IMR-90 (cell line): ENCODE data around the gene NDUFS5. TPM values are rescaled to one million over a fixed set of nuclear protein-coding genes. Genes with fewer than 3 reads are reported as not detected.

Source experiments
- ATAC-seq: fragments of 200-7000 bp; cut with Tn5 transposase; 2 replicates; pipeline ENCODE4 v1.9.1; 2020; ENCODE audit warnings: low read depth, mild to moderate bottlenecking, moderate library complexity
- BruUV-seq: library from RNA; stranded (reverse); fragments of 400-500 nt; replicated peaks from 2 replicates; lab custom pipeline; 2021; lab: Mats Ljungman, UMichigan
- CTCF ChIA-PET: fragments of 300-600 bp; formaldehyde crosslinking; extraction: SDS; loops from one replicate; lab custom pipeline; 2021; ENCODE audit warnings: antibody characterized with exemption; lab: Yijun Ruan, JAX
- POLR2A ChIA-PET: fragments of 300-600 bp; sonication (Branson Sonifier 250); formaldehyde crosslinking; loops from one replicate; lab custom pipeline; 2022; ENCODE audit warnings: antibody characterized with exemption; ENCODE audit not compliant: unreplicated experiment; lab: Charles Lee
- DNase-seq: peaks from one replicate; pipeline ENCODE4 v3.0.0; 2013
- H2AFZ ChIP-seq: replicated peaks from 2 replicates; pipeline ENCODE3; 2013; ENCODE audit warnings: low read length, mild to moderate bottlenecking; ENCODE audit not compliant: poor library complexity
- H2AK5ac ChIP-seq: 2 replicates; pipeline ENCODE4 v1.6.1; 2013; ENCODE audit warnings: low read depth, low read length, inconsistent platforms
- H2AK9ac ChIP-seq: replicated peaks from 2 replicates; pipeline ENCODE3; 2013; ENCODE audit warnings: mild to moderate bottlenecking, low read depth, low read length, moderate library complexity; ENCODE audit not compliant: poor library complexity
- H2BK120ac ChIP-seq: 2 replicates; pipeline ENCODE4 v1.6.1; 2013; ENCODE audit warnings: low read depth, low read length, inconsistent platforms
- H2BK15ac ChIP-seq: 3 replicates; pipeline ENCODE4 v1.6.1; 2013; ENCODE audit warnings: low read depth, low read length, inconsistent platforms
- H2BK20ac ChIP-seq: 2 replicates; pipeline ENCODE4 v1.6.1; 2013; ENCODE audit warnings: low read depth, mild to moderate bottlenecking, inconsistent platforms, low read length, moderate library complexity
- H2BK5ac ChIP-seq: 2 replicates; pipeline ENCODE4 v1.6.1; 2013; ENCODE audit warnings: mild to moderate bottlenecking, low read depth, low read length, inconsistent platforms; ENCODE audit not compliant: poor library complexity, severe bottlenecking
- H3K14ac ChIP-seq: replicated peaks from 2 replicates; pipeline ENCODE4 v1.6.1; 2013; ENCODE audit warnings: low read depth, low read length, inconsistent platforms
- H3K18ac ChIP-seq: 2 replicates; pipeline ENCODE4 v1.6.1; 2013; ENCODE audit warnings: low read depth, low read length, control low read depth
- H3K23ac ChIP-seq: 2 replicates; pipeline ENCODE4 v1.6.1; 2013; ENCODE audit warnings: low read depth, low read length, inconsistent platforms
- H3K27ac ChIP-seq: 2 replicates; pipeline ENCODE4 v1.5.1; 2013; ENCODE audit warnings: mild to moderate bottlenecking, control low read depth, low read length; ENCODE audit not compliant: insufficient read depth
- H3K27me3 ChIP-seq: 2 replicates; pipeline ENCODE4 v1.6.1; 2013; ENCODE audit warnings: low read length; ENCODE audit not compliant: control insufficient read depth, insufficient read depth
- H3K36me3 ChIP-seq: 2 replicates; pipeline ENCODE4 v1.6.1; 2013; ENCODE audit warnings: low read length, mixed read lengths; ENCODE audit not compliant: control insufficient read depth, insufficient read depth
- H3K4ac ChIP-seq: 2 replicates; pipeline ENCODE4 v1.6.1; 2013; ENCODE audit warnings: low read depth, low read length, inconsistent platforms
- H3K4me1 ChIP-seq: 2 replicates; pipeline ENCODE4 v1.6.1; 2013; ENCODE audit warnings: low read length, mixed read lengths; ENCODE audit not compliant: control insufficient read depth, insufficient read depth
- H3K4me2 ChIP-seq: 2 replicates; pipeline ENCODE4 v1.6.1; 2013; ENCODE audit warnings: low read depth, mild to moderate bottlenecking, control low read depth, low read length, moderate library complexity
- H3K4me3 ChIP-seq: 2 replicates; pipeline ENCODE4 v1.5.1; 2013; ENCODE audit warnings: low read depth, mild to moderate bottlenecking, control low read depth, low read length, moderate library complexity; ENCODE audit not compliant: insufficient read depth
- H3K56ac ChIP-seq: 2 replicates; pipeline ENCODE4 v1.6.1; 2013; ENCODE audit warnings: low read length, inconsistent platforms; ENCODE audit not compliant: insufficient read depth; ENCODE audit errors: extremely low read depth
- H3K79me1 ChIP-seq, 2 experiments: 2 replicates each; pipeline ENCODE4 v1.6.1; 2013; ENCODE audit warnings: low read length in 2 of 2, inconsistent platforms in 1 of 2, low read depth in 1 of 2
- H3K9ac ChIP-seq: 2 replicates; pipeline ENCODE4 v1.6.1; 2013; ENCODE audit warnings: low read depth, low read length, control low read depth
- H3K9me1 ChIP-seq: 2 replicates; pipeline ENCODE4 v1.6.1; 2013; ENCODE audit warnings: low read length, inconsistent platforms; ENCODE audit not compliant: insufficient read depth
- H3K9me3 ChIP-seq: 2 replicates; pipeline ENCODE4 v1.6.1; 2013; ENCODE audit warnings: low read length; ENCODE audit not compliant: control insufficient read depth, insufficient read depth
- H4K20me1 ChIP-seq: 2 replicates; pipeline ENCODE4 v1.6.1; 2013; ENCODE audit warnings: low read length, inconsistent platforms; ENCODE audit not compliant: insufficient read depth
- H4K5ac ChIP-seq: 2 replicates; pipeline ENCODE4 v1.6.1; 2013; ENCODE audit warnings: mild to moderate bottlenecking, low read depth, low read length, control low read depth
- H4K8ac ChIP-seq, 2 experiments: 2 replicates each; pipeline ENCODE4 v1.6.1; 2013; ENCODE audit warnings: low read depth in 2 of 2, low read length in 2 of 2, control low read depth in 1 of 2, inconsistent platforms in 1 of 2
- H4K91ac ChIP-seq: 2 replicates; pipeline ENCODE4 v1.6.1; 2013; ENCODE audit warnings: low read depth, low read length, inconsistent platforms; ENCODE audit not compliant: insufficient read depth
- BHLHE40 ChIP-seq: fragments of 150-350 bp; IDR thresholded peaks from 2 replicates; pipeline ENCODE4 v1.6.1; 2016; ENCODE audit warnings: mild to moderate bottlenecking, low read depth, low read length
- CEBPB ChIP-seq: IDR thresholded peaks from 2 replicates; pipeline ENCODE4 v1.6.1; 2012; ENCODE audit warnings: low read depth, low read length, improper control_type of control experiment
- CHD1 ChIP-seq: IDR thresholded peaks from 2 replicates; pipeline ENCODE4 v1.6.1; 2012; ENCODE audit warnings: low read depth, low read length, improper control_type of control experiment
- CTCF ChIP-seq: conservative IDR thresholded peaks from 2 replicates; pipeline ENCODE4 v1.5.1; 2012; ENCODE audit warnings: mild to moderate bottlenecking, low read depth, low read length, improper control_type of control experiment
- FOS ChIP-seq: fragments of 150-350 bp; IDR thresholded peaks from 2 replicates; pipeline ENCODE4 v1.6.1; 2016; ENCODE audit warnings: low read depth, low read length
- MAFK ChIP-seq: IDR thresholded peaks from 2 replicates; pipeline ENCODE4 v1.6.1; 2012; ENCODE audit warnings: low read depth, low read length, improper control_type of control experiment
- MAZ ChIP-seq: IDR thresholded peaks from 2 replicates; pipeline ENCODE4 v1.6.1; 2012; ENCODE audit warnings: low read depth, mild to moderate bottlenecking, low read length, improper control_type of control experiment, moderate library complexity, borderline replicate concordance
- MXI1 ChIP-seq: IDR thresholded peaks from 2 replicates; pipeline ENCODE4 v1.6.1; 2012; ENCODE audit warnings: low read depth, mild to moderate bottlenecking, low read length, moderate library complexity, borderline replicate concordance
- NFE2L2 ChIP-seq: fragments of 150-350 bp; IDR thresholded peaks from 2 replicates; pipeline ENCODE4 v1.6.1; 2016; ENCODE audit warnings: low read depth, mild to moderate bottlenecking, low read length
- POLR2A ChIP-seq: IDR thresholded peaks from 2 replicates; pipeline ENCODE4 v1.6.1; 2012; ENCODE audit warnings: mild to moderate bottlenecking, low read depth, low read length
- RAD21 ChIP-seq: IDR thresholded peaks from 2 replicates; pipeline ENCODE4 v1.6.1; 2012; ENCODE audit warnings: low read length, improper control_type of control experiment
- RCOR1 ChIP-seq: IDR thresholded peaks from 2 replicates; pipeline ENCODE4 v1.6.1; 2012; ENCODE audit warnings: mild to moderate bottlenecking, low read length, improper control_type of control experiment; ENCODE audit not compliant: insufficient replicate concordance
- RFX5 ChIP-seq: IDR thresholded peaks from 2 replicates; pipeline ENCODE4 v1.8.0; 2012; ENCODE audit warnings: low read depth, mild to moderate bottlenecking, low read length, moderate library complexity
- SMC3 ChIP-seq: fragments of 150-350 bp; IDR thresholded peaks from 2 replicates; pipeline ENCODE4 v1.6.1; 2016; ENCODE audit warnings: low read depth, mild to moderate bottlenecking, antibody characterized with exemption, low read length, moderate library complexity
- USF2 ChIP-seq: fragments of 150-350 bp; IDR thresholded peaks from 2 replicates; pipeline ENCODE4 v1.6.1; 2017; ENCODE audit warnings: mild to moderate bottlenecking, antibody characterized with exemption, low read length, low read depth
- WGBS, 2 experiments: methylation state at CpG; one replicate each; pipeline versions ENCODE4 v1.1.5 to v1.1.7; 2013; ENCODE audit warnings: missing lambda C conversion rate in 2 of 2; ENCODE audit not compliant: insufficient read length in 1 of 2; ENCODE audit errors: extremely low coverage in 2 of 2; 5-methylcytosine and 5-hydroxymethylcytosine counted together
- dilution Hi-C: fragments of 300-500 bp; cut with HindIII; formaldehyde crosslinking; loops from one replicate; pipeline ENCODE4 v1.14.3; 2018; ENCODE audit warnings: low sequenced_read_pairs; ENCODE audit not compliant: unreplicated experiment
- in situ Hi-C: fragments of 300-500 bp; cut with MboI; formaldehyde crosslinking; loops from 3 replicates; pipeline ENCODE4 v1.14.3; 2019; ENCODE audit warnings: low sequenced_read_pairs, inconsistent platforms, mixed read lengths
- intact Hi-C: fragments of 100-400 bp; cut with micrococcal nuclease; formaldehyde crosslinking; loops from 2 replicates; pipeline ENCODE4 v1.10.0; 2022
- polyA plus RNA-seq, 3 experiments: library from polyadenylated mRNA; depleted of rRNA; stranded (reverse); fragments of >200 nt; gene quantifications; 2 replicates each; pipeline ENCODE4 v1.2.3, GENCODE V29; 2012; ENCODE audit warnings: low replicate concordance in 1 of 3
- total RNA-seq: library from RNA; depleted of rRNA; stranded (reverse); fragments of >200 nt; gene quantifications from 2 replicates; pipeline ENCODE4 v1.2.3, GENCODE V29; 2012

The NDUFS5 gene
- total and polyA plus RNA-seq, 2 of the 4 experiments (the other 2 are of a cell fraction), result 645 to 1,092 TPM

- Histone ChIP-seq H3K4ac (peak within 1 kb of the TSS; percentile 85), H3K14ac (peak within 1 kb of the TSS; percentile 74), H3K23ac (peak within 1 kb of the TSS; percentile 32), H4K20me1 (peaks cover 45% of the 10 kb centered on the region), H3K9me3 (no peaks in the 10 kb centered on the region), H3K4me2 (peak within 1 kb of the TSS; percentile 98), H2AK9ac (peak within 1 kb of the TSS; percentile 92), H2BK15ac (peak within 1 kb of the TSS; percentile 45; the same call in 1 of the 3 replicates), H3K36me3 (peaks cover 1% of the 10 kb centered on the region), H2BK120ac (peak within 1 kb of the TSS; percentile 28; the same call in 1 of the 2 replicates), H3K27ac (peak within 1 kb of the TSS; percentile 93), H3K9me1 (peaks cover 3% of the 10 kb centered on the region; the same call in 1 of the 2 replicates), H2AFZ (peak within 1 kb of the TSS; percentile 85), H3K9ac (peak within 1 kb of the TSS; percentile 80), H3K79me1 (peaks cover 7 to 18% of the 10 kb centered on the region in 2 experiments; a peak in 2 of 4 replicates), H2BK5ac (peak within 1 kb of the TSS; percentile 85), H3K27me3 (no peaks in the 10 kb centered on the region), H2BK20ac (no peak within 1 kb of the TSS; the same call in 1 of the 2 replicates), H4K8ac (peak within 1 kb of the TSS; percentile 91 to 94), H4K91ac (peak within 1 kb of the TSS; percentile 72), H2AK5ac (peak within 1 kb of the TSS; percentile 30; the same call in 1 of the 2 replicates), H3K18ac (peak within 1 kb of the TSS; percentile 75), H3K4me3 (peak within 1 kb of the TSS; percentile 85), H4K5ac (peak within 1 kb of the TSS; percentile 90), H3K56ac (peak within 1 kb of the TSS; percentile 45; the same call in 1 of the 2 replicates), H3K4me1 (peaks cover 11% of the 10 kb centered on the region)
- WGBS, 2 experiments, result 0% methylated on average over 28 of the region's 76 CpGs; no CpG with 5 or more reads in 1 of the 2 experiments
- ChIA-PET CTCF (no interaction called here), POLR2A (no interaction called here)
- ATAC-seq (peak; percentile 94), DNase-seq (peak; percentile 95)
- intact Hi-C loops (loop anchor here (2.0 kb wide), 1 partner anchor 132 kb away; the partner anchor contains the start of gene RRAGC), dilution Hi-C loops (no loop called here), in situ Hi-C loops (no loop called here)
- BruUV-seq, result no TSS peak
- TF ChIP-seq POLR2A (peak; percentile 98), BHLHE40 (peak; percentile 99), USF2 (no peak), RCOR1 (no peak), NFE2L2 (no peak; the same call in 1 of the 2 replicates), CTCF (no peak), RFX5 (no peak), FOS (no peak), SMC3 (no peak), CHD1 (peak; percentile 100; the same call in 1 of the 2 replicates), MAFK (no peak), MAZ (peak; percentile 79; the same call in 1 of the 2 replicates), RAD21 (no peak), MXI1 (no peak), CEBPB (no peak)
These were observed 35.2 kb upstream of the NDUFS5 start, which contains the start of gene AKIRIN1 for GRCh38 chr1:38990738-38991637. AKIRIN1 (plus strand) TSS chr1:38991276; CDS start chr1:38991381, 105 bp downstream.
